Fibroblast of pulmonary artery (primary cell): Measurements from ENCODE around the gene AKT2.

Experiments used
- DNase-seq: peaks from one replicate; pipeline ENCODE4 v3.0.0-alpha.2; 2010; ENCODE audit warnings: low read depth
- H3K4me3 ChIP-seq: replicated peaks from 2 replicates; pipeline ENCODE4 v1.5.1; 2011; ENCODE audit warnings: low read depth, mild to moderate bottlenecking, control low read depth, low read length, moderate library complexity
- TF ChIP-seq, protein P1 (sequence below): IDR thresholded peaks from 2 replicates; pipeline ENCODE4 v1.5.1; 2011; ENCODE audit warnings: mild to moderate bottlenecking, control low read depth, low read length, inconsistent platforms; ENCODE audit errors: missing control alignments

The AKT2 gene

DNA sequence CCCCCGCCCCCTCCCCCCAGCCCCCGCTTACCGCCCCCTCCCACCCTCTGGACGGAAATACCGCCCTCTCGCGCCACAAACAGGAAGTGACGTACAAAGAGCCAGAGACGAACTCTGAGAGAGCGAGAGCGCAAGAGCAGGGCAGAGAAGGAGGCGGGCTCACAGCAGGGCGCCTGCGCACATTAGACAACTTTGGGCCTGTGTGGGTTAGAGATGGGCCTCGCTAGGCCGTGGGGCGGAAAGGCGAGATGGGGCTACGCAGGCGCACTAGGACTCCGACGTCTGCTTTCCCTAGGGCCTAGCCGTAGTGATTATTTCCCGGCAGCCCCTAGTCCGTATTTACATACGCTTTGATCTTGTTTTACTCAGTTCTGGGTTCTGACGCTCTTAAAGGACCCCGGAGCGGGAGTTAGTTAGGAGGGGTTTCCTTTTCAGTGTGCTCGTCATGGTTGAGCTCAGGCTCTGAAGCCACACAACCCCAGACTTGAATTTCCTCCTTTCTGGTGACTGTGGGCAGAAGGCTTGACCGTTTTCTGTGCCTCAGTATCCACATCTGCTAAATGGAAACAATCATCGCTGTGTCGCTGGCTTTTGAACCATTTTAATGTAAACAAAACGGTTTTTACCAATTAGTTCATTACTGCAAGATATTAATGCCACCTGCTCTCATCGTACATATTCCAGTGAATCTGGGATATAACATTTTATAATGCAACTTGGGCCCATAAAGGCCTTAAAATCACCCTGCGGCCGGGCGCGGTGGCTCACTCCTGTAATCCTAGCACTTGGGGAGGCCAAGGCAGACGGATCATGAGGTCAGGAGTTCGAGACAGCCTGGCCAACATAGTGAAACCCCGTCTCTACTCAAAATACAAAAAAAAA is 449 bp upstream of the AKT2 start:
- DNase-seq: peak; percentile 100
- TF ChIP-seq, protein P1, sequence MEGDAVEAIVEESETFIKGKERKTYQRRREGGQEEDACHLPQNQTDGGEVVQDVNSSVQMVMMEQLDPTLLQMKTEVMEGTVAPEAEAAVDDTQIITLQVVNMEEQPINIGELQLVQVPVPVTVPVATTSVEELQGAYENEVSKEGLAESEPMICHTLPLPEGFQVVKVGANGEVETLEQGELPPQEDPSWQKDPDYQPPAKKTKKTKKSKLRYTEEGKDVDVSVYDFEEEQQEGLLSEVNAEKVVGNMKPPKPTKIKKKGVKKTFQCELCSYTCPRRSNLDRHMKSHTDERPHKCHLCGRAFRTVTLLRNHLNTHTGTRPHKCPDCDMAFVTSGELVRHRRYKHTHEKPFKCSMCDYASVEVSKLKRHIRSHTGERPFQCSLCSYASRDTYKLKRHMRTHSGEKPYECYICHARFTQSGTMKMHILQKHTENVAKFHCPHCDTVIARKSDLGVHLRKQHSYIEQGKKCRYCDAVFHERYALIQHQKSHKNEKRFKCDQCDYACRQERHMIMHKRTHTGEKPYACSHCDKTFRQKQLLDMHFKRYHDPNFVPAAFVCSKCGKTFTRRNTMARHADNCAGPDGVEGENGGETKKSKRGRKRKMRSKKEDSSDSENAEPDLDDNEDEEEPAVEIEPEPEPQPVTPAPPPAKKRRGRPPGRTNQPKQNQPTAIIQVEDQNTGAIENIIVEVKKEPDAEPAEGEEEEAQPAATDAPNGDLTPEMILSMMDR: no peak
- peak overlapping the region; percentile 88 for H3K4me3 ChIP-seq

DNA sequence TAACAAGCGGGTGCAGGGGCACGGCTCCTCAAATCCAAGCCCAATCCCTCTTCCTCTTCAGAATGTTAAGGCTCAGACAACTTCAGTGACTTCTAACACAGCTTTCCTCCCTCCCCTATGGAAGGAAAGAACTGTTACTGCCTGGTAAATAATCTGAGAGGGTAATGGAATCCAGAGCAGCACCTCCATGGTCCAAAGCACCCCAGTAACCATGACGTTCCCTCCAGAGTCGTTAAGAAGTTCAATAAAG is 969 bp downstream of the AKT2 start:
- H3K4me3 ChIP-seq: peak overlapping the region; percentile 88
- TF ChIP-seq, protein P1: no peak
- no peak for DNase-seq

DNA sequence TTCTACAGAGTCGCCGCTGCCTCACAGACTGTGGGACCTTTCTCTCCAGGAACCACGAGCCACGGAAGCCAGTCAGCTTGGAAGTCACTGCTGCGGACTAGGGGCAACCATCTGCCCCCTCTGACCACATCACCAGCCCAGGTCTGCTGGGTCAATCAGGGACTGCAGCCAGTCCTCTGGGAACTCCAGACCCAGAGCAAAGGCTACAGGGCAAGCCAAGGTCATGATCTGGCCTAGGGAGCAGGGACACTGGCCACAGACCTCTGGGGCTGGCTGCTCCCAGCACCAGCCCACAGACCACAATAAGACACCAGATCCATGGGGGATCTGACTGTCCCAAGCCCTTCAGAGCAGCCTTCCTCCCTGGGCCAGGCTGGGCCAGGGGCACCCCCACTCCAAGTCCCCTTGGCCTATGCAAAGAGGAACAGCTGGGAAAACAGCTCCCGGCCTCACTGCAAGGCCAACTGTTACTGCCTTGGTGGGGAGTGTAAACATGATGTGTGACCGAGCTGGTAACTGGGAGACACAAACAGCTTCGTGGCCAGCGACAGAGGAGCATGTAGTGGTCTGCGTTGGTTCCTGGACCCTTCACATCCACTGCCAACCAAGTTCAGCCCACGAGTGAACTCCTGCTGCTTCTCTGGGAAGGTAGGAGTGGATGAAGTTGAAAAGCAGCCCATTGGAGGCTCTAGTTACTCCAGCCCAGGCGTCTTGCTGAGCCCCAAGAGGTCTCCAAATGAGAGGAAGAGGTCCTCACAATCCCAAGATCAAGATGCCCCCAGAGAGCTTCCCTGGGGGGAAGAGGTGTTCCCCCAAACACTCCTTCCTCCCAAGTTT is 1.5 kb downstream of the AKT2 start:
- peak; percentile 18 for DNase-seq
- TF ChIP-seq, protein P1: no peak
- peak overlapping the region; percentile 88 for H3K4me3 ChIP-seq

DNA sequence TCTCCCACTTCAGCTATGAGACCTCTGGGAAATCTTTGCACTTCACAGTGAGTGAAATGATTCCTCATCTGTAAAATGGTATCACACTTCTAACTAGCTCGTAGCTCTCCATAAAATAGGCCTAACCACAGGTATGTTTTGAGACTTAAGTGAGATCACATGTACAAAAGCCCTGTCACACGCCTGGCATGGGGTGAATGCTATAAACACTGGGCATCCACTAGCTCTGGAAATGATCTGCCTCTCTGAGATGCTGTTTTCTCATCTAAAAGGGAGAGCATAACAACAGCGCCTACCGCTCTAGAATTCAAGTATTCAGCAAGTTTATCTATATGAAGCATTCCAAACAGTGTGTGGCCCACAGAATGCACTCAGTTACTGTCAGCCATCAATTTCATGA is 2.2 kb downstream of the AKT2 start:
- no peak overlapping the region for H3K4me3 ChIP-seq
- TF ChIP-seq, protein P1: no peak
- DNase-seq: no peak

DNA sequence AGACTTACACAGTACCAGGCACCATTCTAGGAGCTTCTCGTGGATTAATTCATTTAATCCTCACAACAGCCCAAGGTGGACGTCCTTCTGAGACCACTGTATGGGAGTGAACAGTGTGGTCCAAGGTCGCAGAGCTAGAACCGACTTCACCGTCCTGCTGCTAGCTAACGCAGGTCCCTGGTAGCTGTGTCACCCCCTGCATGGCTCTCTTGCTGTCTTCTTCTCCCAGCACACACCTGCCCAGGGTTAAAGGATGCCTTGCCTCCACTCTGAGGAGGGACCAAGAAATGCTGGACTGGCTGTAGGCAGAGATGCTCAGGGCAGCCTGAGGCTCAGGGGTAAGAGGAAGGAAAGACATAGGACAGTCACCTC is 3.0 kb downstream of the AKT2 start:
- TF ChIP-seq, protein P1: no peak
- H3K4me3 ChIP-seq: no peak overlapping the region
- no peak for DNase-seq

DNA sequence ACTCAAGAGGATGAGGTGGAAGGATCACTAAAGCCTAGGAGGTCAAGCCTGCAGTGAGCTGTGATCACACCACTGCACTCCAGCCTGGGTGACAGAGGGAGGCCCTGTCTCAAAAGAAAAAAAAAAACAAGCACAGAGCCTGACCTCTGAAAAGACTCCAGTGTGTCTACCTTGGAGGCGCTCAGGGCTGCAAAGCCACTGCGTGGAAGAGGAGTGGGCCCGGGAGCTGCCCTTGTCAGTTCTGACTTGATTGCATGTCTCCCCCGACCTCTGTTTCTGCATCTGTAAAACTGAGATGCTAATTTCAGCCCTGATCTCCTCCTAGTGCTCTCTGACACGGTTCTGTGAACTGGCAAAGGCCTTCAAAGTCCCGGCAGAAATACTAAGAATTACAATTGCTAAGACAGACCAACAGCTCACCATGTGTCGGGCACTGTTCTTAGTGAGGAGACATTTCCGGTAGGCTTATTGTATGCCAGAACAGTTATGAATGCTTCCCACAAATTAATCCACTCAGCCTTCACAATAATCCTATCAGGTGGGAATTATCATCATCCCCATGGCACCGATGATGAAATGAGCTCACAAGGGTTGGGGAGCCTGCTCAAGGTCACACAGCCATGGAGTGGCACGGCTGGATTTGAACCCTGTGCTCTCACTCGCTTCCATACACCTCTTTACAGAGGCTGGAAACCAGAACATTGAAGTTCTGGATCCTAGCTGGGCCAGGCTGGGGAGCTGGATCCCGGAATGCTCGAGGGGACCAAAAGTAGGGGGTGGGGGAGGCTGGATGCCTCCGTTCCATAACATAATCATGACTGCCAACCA is 3.5 kb downstream of the AKT2 start:
- DNase-seq: no peak
- no peak overlapping the region for H3K4me3 ChIP-seq
- TF ChIP-seq, protein P1: no peak
